ENCODE data around the gene ITLN2.

ITLN2 gene

GRCh38 chr1:160963521-160963920, 8.9 kb upstream of the ITLN2 start (continued):
- no peak for TF ChIP-seq ZNF398 (tag by site-specific recombination; IDR thresholded peaks at IDR 0.05)
- TF ChIP-seq BCL11A (tag by site-specific recombination; IDR thresholded peaks at IDR 0.05; ENCODE audit: low read depth) = peak; percentile 60; the same call in 1 of the 2 replicates
- TF ChIP-seq ZNF660 (tag by site-specific recombination; IDR thresholded peaks at IDR 0.05) = no peak
- no peak for TF ChIP-seq ZNF785 (tag by site-specific recombination; IDR thresholded peaks at IDR 0.05)
- no peak for TF ChIP-seq ZNF560 (tag by site-specific recombination; IDR thresholded peaks at IDR 0.05; ENCODE audit: borderline replicate concordance)
- TF ChIP-seq ZSCAN5A (tag by site-specific recombination; IDR thresholded peaks at IDR 0.05) = no peak
- TF ChIP-seq RBAK (tag by site-specific recombination; IDR thresholded peaks at IDR 0.05) = no peak
- TF ChIP-seq KLF10 (tag by site-specific recombination; IDR thresholded peaks at IDR 0.05) = no peak
- TF ChIP-seq ZNF211 (tag by site-specific recombination; IDR thresholded peaks at IDR 0.05; ENCODE audit: low read depth) = no peak
- TF ChIP-seq ZNF514 (tag by site-specific recombination; IDR thresholded peaks at IDR 0.05) = no peak
- TF ChIP-seq ZNF248 (tag by site-specific recombination; IDR thresholded peaks at IDR 0.05) = no peak
- no peak for TF ChIP-seq HOXC10 (CRISPR knock-in tag; IDR thresholded peaks at IDR 0.05)
- no peak for TF ChIP-seq ZNF830 (tag by site-specific recombination; IDR thresholded peaks at IDR 0.05; ENCODE audit: low read depth)
- peak; percentile 41; the same call in 1 of the 2 replicates for TF ChIP-seq ZNF18 (tag by site-specific recombination; IDR thresholded peaks at IDR 0.05)
- TF ChIP-seq ZNF433 (tag by site-specific recombination; IDR thresholded peaks at IDR 0.05; ENCODE audit: low read depth) = no peak
- TF ChIP-seq GFI1B (tag by site-specific recombination; IDR thresholded peaks at IDR 0.05) = no peak
- TF ChIP-seq ZNF335 (tag by site-specific recombination; conservative IDR thresholded peaks at IDR 0.05) = no peak
- TF ChIP-seq ZNF239 (tag by site-specific recombination; IDR thresholded peaks at IDR 0.05) = no peak
- TF ChIP-seq ZNF558 (tag by site-specific recombination; IDR thresholded peaks at IDR 0.05) = no peak
- TF ChIP-seq ZNF639 (tag by site-specific recombination; IDR thresholded peaks at IDR 0.05) = no peak
- no peak for TF ChIP-seq ZNF571 (tag by site-specific recombination; IDR thresholded peaks at IDR 0.05)
- TF ChIP-seq ZNF157 (tag by site-specific recombination; IDR thresholded peaks at IDR 0.05) = no peak
- peak; percentile 65 for TF ChIP-seq FEZF1 (tag by site-specific recombination; IDR thresholded peaks at IDR 0.05)
- TF ChIP-seq TSHZ1 (tag by site-specific recombination; IDR thresholded peaks at IDR 0.05; ENCODE audit: borderline replicate concordance) = peak; percentile 51; the same call in 1 of the 2 replicates
- no peak for TF ChIP-seq ZNF223 (tag by site-specific recombination; IDR thresholded peaks at IDR 0.05)
